A673 (cell line): Measurements from ENCODE around the gene GAB2.

ENCODE experiments used
- EZH2 ChIP-seq: fragments of 200-600 bp; sonication (generic); IDR thresholded peaks from 2 replicates; pipeline ENCODE4 v1.6.1; 2017; ENCODE audit warnings: borderline replicate concordance, low read depth, mild to moderate bottlenecking, mixed read lengths, antibody characterized with exemption, low read length; ENCODE audit not compliant: poor library complexity, severe bottlenecking
- TF ChIP-seq, protein P1 (sequence below): fragments of 300-800, 200-600 bp; sonication (generic); conservative IDR thresholded peaks from 2 replicates; pipeline ENCODE4 v1.5.1; 2017; ENCODE audit warnings: low read depth, mild to moderate bottlenecking, antibody characterized with exemption, low read length, moderate library complexity, mixed read lengths

DNA sequence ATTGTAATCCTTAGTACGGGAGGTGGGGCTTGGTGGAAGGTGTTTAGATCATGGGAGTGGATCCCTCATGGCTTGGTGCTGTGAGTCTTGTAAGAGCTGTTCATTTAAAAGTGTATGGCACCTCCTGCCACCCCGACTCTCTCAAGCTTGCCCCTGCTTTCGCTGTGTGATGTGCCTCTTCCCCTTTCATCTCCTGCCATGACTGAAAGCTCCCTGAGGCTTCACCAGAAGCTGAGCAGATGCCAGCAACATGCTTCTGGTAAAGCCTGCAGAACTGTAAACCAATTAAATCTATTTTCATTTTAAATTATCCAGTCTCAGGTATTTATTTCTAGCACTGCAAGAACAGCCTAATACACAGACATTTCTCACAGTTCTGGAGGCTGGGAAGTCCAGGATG lies 40.8 kb downstream of the GAB2 start:
- TF ChIP-seq, protein P1, sequence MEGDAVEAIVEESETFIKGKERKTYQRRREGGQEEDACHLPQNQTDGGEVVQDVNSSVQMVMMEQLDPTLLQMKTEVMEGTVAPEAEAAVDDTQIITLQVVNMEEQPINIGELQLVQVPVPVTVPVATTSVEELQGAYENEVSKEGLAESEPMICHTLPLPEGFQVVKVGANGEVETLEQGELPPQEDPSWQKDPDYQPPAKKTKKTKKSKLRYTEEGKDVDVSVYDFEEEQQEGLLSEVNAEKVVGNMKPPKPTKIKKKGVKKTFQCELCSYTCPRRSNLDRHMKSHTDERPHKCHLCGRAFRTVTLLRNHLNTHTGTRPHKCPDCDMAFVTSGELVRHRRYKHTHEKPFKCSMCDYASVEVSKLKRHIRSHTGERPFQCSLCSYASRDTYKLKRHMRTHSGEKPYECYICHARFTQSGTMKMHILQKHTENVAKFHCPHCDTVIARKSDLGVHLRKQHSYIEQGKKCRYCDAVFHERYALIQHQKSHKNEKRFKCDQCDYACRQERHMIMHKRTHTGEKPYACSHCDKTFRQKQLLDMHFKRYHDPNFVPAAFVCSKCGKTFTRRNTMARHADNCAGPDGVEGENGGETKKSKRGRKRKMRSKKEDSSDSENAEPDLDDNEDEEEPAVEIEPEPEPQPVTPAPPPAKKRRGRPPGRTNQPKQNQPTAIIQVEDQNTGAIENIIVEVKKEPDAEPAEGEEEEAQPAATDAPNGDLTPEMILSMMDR = no peak
- TF ChIP-seq EZH2 = no peak
